Myocyte (in vitro differentiated cells): ENCODE measurements around the gene VTI1B. TPM values are rescaled to one million over a fixed set of nuclear protein-coding genes. Genes with fewer than 3 reads are reported as not detected.
"Not testable (repeated sequence)": the region's sequence is repeated elsewhere in the genome, so short reads cannot be mapped to it uniquely, and the experiment has no call there.

ENCODE experiments used
- DNase-seq: peaks from one replicate; pipeline ENCODE4 v3.0.0-alpha.2; 2012; ENCODE audit warnings: low read depth
- total RNA-seq: library from RNA; depleted of rRNA; stranded (reverse); fragments of >200 nt; gene quantifications from 2 replicates; pipeline ENCODE4 v1.2.3, GENCODE V29; 2014

Gene VTI1B
- total RNA-seq, 1 donor from 2014 or later: 38.4 TPM

- no peak for DNase-seq
These were observed 43.5 kb downstream of the VTI1B start for GRCh38 chr14:67630938-67631337.

DNA sequence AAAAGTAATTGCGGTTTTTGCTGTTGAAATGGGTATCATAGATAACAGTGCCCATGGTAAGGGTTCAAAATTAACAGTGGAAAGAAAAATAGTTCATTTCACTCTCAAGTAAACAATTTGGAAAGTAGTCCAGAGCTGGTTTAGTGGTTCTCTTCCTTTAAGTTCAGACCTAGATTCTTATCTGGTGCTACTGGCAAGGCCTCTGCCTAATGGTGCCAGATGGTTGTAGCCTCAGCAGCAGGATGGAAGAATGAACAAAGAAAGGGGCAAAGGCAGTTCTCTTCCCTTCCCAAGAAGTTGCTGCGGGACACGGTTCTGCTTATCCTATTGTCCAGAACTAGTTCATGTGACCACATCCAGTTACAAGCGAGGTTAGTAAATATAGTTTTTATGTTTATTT lies 44.2 kb downstream of the VTI1B start:
- no peak for DNase-seq

GRCh38 chr14:67627519-67627918 lies 46.9 kb downstream of the VTI1B start:
- DNase-seq: no peak

DNA sequence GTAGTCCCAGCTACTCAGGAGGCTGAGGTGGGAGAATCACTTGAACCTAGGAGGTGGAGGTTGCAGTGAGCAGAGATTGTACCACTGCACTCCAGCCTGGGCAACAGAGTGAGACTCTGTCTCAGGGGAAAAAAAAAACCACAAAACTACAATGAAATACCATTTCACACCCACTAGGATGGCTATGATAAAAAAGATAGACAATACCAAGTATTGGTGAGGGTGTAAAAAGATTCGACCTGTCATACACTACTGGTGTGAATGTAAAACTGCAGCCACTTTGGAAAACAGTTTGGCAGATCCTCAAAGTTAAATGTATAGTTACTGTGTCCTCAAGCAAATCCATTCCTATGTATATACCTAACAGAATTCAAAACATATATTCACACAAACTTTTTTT lies 48.3 kb downstream of the VTI1B start:
- DNase-seq: not testable (repeated sequence)

GRCh38 chr14:67623114-67623513 lies 51.3 kb downstream of the VTI1B start:
- no peak for DNase-seq

DNA sequence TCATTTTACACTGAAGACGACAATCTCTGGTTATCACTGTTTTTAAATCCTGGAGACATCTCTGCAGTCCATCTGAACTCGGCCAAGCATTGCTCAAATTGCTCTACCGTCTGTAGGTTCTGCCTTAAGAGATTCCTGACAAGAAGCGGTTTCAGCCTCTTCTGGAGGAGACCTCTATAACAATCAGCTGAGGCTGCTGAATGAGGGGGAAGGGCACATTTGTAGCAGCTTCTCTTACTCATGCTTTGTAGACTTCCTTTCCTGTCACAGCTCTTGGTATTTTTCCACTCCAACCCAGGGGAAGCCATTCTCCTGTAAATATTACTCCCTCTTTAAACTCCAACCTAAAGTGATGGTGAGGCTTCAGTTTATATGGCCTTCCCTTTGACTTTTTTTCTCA lies 51.8 kb downstream of the VTI1B start:
- peak; percentile 80 for DNase-seq

DNA sequence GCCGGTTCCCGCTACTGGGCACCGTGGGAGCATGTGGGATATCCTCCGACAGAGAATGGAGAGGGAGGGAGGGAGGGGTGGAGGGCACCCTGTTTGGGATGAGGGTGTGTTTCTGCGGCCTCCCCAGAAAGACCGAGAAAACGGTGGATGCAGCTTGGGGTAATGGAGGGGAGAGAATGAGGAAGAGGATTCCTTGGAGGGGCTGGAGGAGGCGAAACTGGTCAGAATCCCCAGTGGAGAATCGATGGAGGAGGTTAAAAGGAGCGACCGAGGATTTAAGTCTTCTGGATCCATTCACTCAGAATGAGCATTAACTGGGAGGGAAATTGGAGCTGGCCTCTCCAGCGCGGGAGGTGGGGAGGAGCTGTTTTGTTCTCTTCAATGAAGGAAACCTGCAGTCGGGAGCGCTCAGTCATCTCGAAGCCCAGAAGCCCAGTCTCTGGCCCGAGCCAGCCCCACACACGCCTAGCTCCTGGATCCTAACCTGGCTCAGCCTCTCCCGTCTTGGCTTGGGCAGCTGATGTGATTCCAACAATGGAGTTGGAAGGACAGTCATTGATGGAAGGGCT lies 54.1 kb downstream of the VTI1B start:
- peak; percentile 10 for DNase-seq

DNA sequence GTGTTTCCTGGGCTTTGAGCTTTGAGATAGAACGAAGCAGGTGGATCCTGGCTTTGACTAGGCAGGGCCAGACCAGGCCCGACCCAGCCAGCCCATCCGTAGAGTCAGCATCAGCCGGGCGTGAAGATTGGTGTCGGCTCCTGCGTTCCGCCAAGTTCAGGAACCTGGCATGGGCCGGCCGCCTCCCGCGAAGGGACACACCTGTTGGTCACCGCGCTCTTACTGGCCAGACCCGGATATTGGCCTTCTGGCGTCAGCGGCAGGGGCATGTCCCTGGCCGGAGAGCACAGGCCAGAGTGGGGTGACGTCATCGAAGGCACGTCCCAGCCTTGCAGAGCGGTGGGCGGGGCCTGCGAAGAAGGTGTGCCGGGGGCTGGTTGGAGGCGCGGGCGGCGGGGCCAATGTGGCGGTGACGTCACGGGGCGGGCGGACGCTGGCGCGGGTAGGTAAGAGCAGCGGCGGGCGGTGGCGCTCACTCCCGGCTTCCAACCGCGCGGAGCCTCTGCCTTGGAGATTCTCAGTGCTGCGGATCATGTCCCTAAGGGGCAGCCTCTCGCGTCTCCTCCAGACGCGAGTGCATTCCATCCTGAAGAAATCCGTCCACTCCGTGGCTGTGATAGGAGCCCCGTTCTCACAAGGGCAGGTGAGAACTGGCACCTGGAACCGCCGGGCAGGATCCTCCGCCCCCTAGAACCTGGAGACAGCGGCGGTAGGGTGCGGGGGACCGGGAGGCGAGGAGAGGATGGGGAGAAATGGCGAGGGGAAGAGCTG lies 54.8 kb downstream of the VTI1B start, which contains the start of gene ARG2:
ARG2 (plus strand) TSS at position 475 of the 771 bp plus-strand sequence; CDS start at position 533, 58 bp downstream.
- DNase-seq: peak; percentile 90

DNA sequence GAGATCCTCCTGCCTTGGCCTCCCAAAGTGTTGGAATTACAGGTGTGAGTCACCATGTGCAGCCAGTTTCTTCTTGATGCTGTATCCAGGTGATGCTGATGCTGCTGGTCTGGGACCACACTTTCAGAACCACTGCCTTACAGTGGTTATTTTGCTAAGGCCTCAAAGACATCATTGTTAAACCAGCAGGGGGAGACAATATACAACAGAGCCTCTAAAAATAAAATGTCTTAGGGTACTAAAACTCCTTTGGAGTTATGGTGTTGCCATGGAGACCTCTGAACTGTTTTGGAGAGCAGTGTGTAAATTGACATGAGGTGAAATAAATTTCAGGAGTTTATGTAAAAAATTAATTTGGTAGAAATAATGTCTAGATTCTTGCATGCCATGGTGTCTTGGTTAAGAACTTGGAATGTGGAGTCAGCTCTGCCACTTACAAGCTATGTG lies 55.8 kb downstream of the VTI1B start:
- DNase-seq: peak; percentile 81

- DNase-seq: no peak
These were observed 63.9 kb downstream of the VTI1B start for GRCh38 chr14:67610491-67610890.

- no peak for DNase-seq
These were observed 64.7 kb downstream of the VTI1B start for GRCh38 chr14:67609642-67610310.

- DNase-seq: no peak
These were observed 66.8 kb downstream of the VTI1B start for GRCh38 chr14:67607646-67608045.

GRCh38 chr14:67602995-67603545 lies 71.4 kb downstream of the VTI1B start:
- no peak for DNase-seq

GRCh38 chr14:67602076-67602475 lies 72.4 kb downstream of the VTI1B start:
- DNase-seq: no peak

DNA sequence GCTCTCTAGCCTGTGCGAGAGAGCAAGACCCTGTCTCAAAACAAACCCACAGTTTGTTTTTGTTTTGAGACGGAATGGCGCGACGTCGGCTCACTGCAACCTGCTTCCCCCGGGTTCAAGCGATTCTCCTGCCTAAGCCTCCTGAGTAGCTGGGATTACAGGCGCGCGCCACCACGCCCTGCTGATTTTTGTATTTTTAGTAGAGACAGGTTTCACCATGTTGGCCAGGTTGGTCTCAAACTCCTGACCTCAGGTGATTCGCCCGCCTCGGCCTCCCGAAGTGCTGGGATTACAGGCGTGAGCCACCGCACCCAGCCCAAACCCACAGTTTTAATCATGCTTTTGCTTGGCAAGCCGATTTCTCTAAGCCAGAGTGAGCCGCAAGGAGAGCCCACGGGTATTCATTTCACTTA lies 73.9 kb downstream of the VTI1B start:
- not testable (repeated sequence) for DNase-seq

GRCh38 chr14:67599698-67600561 lies 74.5 kb downstream of the VTI1B start, which contains the start of gene PIGH:
Gene PIGH, minus strand, starts transcription at chr14:67600268. Its CDS starts 65 bp downstream, at chr14:67600203.
- peak; percentile 87 for DNase-seq
